GM12865 (cell line): ENCODE results near the gene MED23.

Source experiments
- DNase-seq: peaks from one replicate; pipeline ENCODE4 v3.0.0; 2010; ENCODE audit warnings: low read depth
- H3K4me3 ChIP-seq: 2 replicates; pipeline ENCODE4 v1.5.1; 2011; ENCODE audit warnings: mild to moderate bottlenecking, low read depth, low read length, control low read depth
- CTCF ChIP-seq: IDR thresholded peaks from 2 replicates; pipeline ENCODE4 v1.5.1; 2011; ENCODE audit warnings: low read length, control low read depth, low read depth, inconsistent platforms; ENCODE audit not compliant: insufficient read depth; ENCODE audit errors: missing control alignments

MED23 gene, protein sequence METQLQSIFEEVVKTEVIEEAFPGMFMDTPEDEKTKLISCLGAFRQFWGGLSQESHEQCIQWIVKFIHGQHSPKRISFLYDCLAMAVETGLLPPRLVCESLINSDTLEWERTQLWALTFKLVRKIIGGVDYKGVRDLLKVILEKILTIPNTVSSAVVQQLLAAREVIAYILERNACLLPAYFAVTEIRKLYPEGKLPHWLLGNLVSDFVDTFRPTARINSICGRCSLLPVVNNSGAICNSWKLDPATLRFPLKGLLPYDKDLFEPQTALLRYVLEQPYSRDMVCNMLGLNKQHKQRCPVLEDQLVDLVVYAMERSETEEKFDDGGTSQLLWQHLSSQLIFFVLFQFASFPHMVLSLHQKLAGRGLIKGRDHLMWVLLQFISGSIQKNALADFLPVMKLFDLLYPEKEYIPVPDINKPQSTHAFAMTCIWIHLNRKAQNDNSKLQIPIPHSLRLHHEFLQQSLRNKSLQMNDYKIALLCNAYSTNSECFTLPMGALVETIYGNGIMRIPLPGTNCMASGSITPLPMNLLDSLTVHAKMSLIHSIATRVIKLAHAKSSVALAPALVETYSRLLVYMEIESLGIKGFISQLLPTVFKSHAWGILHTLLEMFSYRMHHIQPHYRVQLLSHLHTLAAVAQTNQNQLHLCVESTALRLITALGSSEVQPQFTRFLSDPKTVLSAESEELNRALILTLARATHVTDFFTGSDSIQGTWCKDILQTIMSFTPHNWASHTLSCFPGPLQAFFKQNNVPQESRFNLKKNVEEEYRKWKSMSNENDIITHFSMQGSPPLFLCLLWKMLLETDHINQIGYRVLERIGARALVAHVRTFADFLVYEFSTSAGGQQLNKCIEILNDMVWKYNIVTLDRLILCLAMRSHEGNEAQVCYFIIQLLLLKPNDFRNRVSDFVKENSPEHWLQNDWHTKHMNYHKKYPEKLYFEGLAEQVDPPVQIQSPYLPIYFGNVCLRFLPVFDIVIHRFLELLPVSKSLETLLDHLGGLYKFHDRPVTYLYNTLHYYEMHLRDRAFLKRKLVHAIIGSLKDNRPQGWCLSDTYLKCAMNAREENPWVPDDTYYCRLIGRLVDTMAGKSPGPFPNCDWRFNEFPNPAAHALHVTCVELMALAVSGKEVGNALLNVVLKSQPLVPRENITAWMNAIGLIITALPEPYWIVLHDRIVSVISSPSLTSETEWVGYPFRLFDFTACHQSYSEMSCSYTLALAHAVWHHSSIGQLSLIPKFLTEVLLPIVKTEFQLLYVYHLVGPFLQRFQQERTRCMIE (N-terminal part only)

GRCh38 chr6:131627724-131628682, at the start of gene MED23:
TSS of gene MED23 (minus strand) at chr6:131628242. CDS start at chr6:131628049, 193 bp downstream.
- peak; percentile 96 for DNase-seq
- H3K4me3 ChIP-seq: peak within 1 kb of the TSS; percentile 73
- TF ChIP-seq CTCF: peak; percentile 99

DNA sequence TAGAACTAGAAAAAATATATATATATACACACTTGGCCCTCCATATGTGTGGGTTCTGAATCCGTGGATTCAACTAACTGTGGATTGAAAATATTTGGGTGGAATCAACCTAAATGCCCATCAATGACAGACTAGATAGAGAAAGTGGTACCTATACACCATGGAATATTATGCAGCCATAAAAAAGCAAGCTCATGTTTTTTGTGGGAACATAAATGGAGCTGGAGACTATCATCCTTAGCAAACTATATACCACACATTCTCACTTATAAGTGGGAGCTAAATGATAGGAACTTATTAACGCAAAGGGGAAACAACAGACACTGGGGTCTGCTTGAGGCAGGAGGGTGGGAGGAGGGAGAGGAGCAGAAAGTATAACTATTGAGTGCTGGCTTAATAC, 45.1 kb upstream of the MED23 start:
- no peak overlapping the region for H3K4me3 ChIP-seq
- TF ChIP-seq CTCF: no peak
- DNase-seq: no peak

- no peak for TF ChIP-seq CTCF
- DNase-seq: no peak
- H3K4me3 ChIP-seq: no peak overlapping the region
These were observed 41.8 kb upstream of the MED23 start for GRCh38 chr6:131669891-131670290.

GRCh38 chr6:131663578-131664165, 35.6 kb upstream of the MED23 start:
- no peak overlapping the region for H3K4me3 ChIP-seq
- no peak for DNase-seq
- no peak for TF ChIP-seq CTCF

GRCh38 chr6:131660195-131660594, 32.2 kb upstream of the MED23 start:
- DNase-seq: no peak
- TF ChIP-seq CTCF: no peak
- H3K4me3 ChIP-seq: no peak overlapping the region

- no peak for TF ChIP-seq CTCF
- H3K4me3 ChIP-seq: no peak overlapping the region
- no peak for DNase-seq
These were observed 30.2 kb upstream of the MED23 start for GRCh38 chr6:131658287-131658686.
